Measurements from ENCODE around the gene RNPEPL1.

Gene RNPEPL1

DNA sequence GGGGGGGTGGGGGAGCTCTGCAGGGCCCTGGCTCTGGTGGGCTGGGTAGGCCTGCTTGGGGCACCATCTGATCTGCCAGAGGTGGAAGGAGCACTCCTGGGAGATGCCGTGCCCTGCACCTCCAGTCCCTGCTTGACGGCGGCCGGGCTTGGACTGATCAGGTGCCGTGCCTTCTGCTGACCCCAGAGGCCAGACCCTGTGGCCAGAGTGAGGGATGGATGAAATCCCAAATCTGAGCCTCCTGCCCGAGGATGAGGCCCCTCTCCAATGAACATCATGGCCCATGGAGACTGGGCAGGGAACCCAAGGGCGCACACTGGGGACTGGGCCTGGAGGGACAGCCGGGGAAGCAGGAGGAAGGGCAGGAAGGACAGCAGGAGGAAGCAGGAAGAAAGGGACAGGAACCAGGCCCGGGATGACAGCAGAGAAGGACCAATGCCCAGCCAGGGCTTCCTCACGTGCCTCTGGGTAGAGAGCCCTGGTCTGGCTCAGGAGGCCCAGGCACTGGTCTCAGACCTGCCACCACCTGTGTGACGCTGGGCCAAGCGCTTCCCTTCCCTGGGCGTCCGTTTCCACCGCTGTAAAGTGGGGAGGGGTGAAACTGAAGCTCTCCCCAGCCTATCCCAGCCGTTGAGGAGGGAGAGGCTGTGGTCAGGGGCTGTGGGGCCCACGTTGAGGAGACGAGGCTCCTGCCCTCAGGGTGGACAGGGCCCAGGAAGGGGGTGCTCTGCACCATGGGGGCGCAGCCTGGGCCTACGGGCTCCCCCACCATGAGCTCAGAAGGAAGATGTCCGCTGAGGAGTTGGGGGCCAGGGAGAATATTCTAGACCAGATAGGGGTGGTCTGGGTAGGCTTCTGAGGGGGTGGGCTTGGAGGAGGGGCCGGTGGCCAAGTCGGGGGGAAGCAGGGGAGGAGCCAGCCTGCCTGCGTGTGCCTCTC, 56.0 kb downstream of the RNPEPL1 start:
- H3K4me3 Mint-ChIP-seq: no peak overlapping the region
- H3K9me3 Mint-ChIP-seq: peaks cover 4% of the 10 kb centered on the region
- no peak overlapping the region for H3K27ac Mint-ChIP-seq
- peaks cover 10% of the 10 kb centered on the region for H3K27me3 Mint-ChIP-seq (ENCODE audit: low read depth, poor library complexity)
- TF ChIP-seq, protein P1, sequence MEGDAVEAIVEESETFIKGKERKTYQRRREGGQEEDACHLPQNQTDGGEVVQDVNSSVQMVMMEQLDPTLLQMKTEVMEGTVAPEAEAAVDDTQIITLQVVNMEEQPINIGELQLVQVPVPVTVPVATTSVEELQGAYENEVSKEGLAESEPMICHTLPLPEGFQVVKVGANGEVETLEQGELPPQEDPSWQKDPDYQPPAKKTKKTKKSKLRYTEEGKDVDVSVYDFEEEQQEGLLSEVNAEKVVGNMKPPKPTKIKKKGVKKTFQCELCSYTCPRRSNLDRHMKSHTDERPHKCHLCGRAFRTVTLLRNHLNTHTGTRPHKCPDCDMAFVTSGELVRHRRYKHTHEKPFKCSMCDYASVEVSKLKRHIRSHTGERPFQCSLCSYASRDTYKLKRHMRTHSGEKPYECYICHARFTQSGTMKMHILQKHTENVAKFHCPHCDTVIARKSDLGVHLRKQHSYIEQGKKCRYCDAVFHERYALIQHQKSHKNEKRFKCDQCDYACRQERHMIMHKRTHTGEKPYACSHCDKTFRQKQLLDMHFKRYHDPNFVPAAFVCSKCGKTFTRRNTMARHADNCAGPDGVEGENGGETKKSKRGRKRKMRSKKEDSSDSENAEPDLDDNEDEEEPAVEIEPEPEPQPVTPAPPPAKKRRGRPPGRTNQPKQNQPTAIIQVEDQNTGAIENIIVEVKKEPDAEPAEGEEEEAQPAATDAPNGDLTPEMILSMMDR (IDR thresholded peaks at IDR 0.05): no peak
- peaks cover 36% of the 10 kb centered on the region for H3K4me1 Mint-ChIP-seq
- no peaks in the 10 kb centered on the region for H3K36me3 Mint-ChIP-seq (ENCODE audit: low read depth)
- DNase-seq: no peak

DNA sequence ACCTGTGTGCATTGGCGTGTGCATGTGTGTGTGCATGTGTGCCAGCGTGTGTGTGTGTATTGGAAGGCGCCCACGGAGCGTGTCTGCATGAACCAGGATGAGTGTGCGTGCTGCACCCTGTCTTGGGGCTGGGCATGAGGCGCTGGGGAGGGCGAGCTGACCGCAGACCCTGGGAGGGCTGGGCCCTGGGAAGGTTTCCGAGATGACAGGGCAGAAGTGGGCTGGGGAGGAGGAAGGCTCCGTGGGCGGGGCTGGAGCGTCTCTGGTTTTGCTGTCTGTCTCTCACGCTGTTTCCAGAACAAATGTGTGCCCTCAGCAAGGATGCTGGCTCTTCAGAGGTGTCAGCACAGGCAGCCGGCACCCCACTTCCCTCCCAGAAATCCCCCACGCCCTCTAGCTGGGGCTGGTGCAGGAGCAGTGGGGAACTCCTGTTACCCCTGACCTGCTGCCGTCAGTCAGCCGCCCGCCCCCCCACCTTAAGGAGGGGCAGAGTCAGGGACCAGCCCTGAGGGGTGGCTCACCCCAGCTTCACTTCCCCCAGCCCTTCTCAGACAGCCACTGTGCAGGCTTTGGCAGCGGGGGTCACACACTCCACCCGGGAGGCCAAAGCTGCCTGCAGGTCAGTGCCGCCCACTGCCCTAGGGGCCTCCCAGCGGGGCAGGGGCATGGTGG, 56.8 kb downstream of the RNPEPL1 start, which contains the start of gene GPR35:
Gene GPR35, plus strand, starts transcription at position 531 of the 672 bp plus-strand sequence. CDS start 4,473 bp downstream, outside the sequence.
- TF ChIP-seq, protein P1 (IDR thresholded peaks at IDR 0.05): no peak
- H3K9me3 Mint-ChIP-seq: no peaks in the 10 kb centered on the region
- no peaks in the 10 kb centered on the region for H3K36me3 Mint-ChIP-seq (ENCODE audit: low read depth)
- H3K4me3 Mint-ChIP-seq: no peak within 1 kb of the TSS
- peaks cover 36% of the 10 kb centered on the region for H3K4me1 Mint-ChIP-seq
- peaks cover 10% of the 10 kb centered on the region for H3K27me3 Mint-ChIP-seq (ENCODE audit: low read depth, poor library complexity)
- no peak for DNase-seq
- peak within 1 kb of the TSS; percentile 51 for H3K27ac Mint-ChIP-seq

DNA sequence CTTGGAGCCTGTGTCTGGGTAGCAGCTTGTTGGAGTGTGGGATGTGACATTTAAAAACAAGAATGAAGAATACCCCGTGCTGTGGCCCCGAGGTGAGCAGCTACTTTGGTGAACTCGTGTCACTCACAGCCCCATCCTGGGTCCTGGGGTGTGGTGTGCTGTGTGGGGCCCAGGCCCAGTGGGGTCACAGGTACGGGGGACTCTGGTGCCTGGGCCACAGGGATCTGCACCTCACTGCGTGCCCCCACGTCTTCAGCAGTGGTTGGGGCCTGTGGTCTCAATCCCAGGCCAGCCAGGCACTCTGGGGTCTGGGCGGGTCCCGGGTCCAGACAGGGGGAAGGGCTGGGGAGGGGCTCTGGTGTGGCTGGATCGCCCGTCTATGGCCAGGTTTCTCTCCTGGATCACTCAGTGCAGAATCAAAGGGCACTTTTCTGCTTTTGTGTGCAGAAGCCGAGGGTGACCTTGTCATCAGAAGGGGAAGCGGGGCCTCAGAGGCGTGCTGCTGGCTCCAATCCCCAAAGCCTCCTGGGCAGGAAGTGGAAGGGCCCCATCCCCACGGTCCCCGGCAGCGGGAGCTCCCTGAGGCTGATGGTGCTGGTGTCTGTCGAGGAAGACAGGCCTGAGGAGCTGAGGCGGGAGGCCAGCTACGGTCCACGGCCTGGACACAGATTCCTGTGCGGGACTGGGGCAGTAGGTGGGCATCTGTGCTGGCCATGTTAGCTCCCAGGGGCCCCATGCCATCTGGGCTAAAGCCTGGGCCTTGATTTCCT, 58.4 kb downstream of the RNPEPL1 start:
- Mint-ChIP-seq H3K4me3 (no peak overlapping the region), H3K27me3 (ENCODE audit: low read depth, poor library complexity) (peaks cover 10% of the 10 kb centered on the region), H3K9me3 (peaks cover 2% of the 10 kb centered on the region), H3K27ac (peak overlapping the region; percentile 51), H3K36me3 (ENCODE audit: low read depth) (no peaks in the 10 kb centered on the region), H3K4me1 (peaks cover 31% of the 10 kb centered on the region)
- TF ChIP-seq, protein P1 (IDR thresholded peaks at IDR 0.05): no peak
- no peak for DNase-seq

DNA sequence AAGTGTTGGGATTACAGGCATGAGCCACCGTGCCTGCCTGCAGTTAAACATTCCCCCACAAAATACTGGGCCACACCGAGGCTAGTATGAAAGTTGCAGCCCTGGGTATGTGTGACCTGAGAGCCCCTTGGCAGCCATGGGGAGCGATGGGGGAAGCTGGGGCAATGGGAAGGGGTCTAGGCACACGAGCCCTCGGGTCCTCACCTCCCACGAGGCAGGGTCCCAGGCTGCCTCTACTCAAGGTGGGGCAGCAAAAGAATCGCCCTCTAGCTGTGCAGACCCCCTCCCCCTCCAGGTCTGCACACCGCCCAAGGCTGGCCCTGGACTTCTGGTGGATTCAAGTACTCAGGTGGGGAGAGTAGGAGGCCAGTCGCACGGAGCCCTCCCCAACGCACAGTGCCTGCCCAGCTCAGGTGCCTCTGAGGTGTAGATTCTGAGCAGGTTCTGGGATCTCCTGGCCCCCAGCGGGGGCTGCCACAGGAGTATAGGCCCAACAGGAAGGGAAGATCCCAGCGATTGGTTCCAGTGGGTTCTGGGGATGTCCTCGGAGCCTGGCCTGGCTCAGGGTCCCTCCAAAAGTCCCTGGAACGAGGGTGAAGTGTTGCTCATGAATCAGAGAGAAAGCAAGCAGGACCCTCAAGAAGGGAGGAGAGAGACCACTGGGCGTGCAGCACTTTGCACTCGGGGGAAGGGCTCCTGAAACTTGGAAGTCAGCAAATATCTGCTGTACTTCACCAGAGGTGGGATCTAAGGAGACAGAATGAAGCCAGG, 59.6 kb downstream of the RNPEPL1 start:
- Mint-ChIP-seq H3K4me3 (no peak overlapping the region), H3K4me1 (peaks cover 24% of the 10 kb centered on the region), H3K36me3 (ENCODE audit: low read depth) (no peaks in the 10 kb centered on the region), H3K27ac (no peak overlapping the region), H3K9me3 (peaks cover 14% of the 10 kb centered on the region), H3K27me3 (ENCODE audit: low read depth, poor library complexity) (peaks cover 9% of the 10 kb centered on the region)
- DNase-seq: no peak
- TF ChIP-seq, protein P1 (IDR thresholded peaks at IDR 0.05): no peak

DNA sequence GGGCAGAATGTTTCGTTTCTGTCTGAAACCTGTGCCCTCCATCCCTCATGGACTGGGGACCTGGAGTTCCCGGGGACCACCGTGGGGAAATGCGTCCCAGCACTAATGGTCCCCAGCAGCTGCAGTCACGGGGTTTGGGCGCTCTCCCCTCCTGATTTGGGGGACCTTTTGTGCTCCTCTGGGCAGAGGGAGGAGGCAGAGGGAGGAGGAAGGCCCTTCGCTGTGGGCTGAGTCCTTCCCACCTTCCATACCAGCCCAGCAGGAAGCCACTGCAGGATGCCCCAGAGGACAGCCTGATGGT, 60.2 kb downstream of the RNPEPL1 start:
- no peaks in the 10 kb centered on the region for H3K36me3 Mint-ChIP-seq (ENCODE audit: low read depth)
- peaks cover 24% of the 10 kb centered on the region for H3K4me1 Mint-ChIP-seq
- H3K4me3 Mint-ChIP-seq: no peak overlapping the region
- no peak for DNase-seq
- H3K9me3 Mint-ChIP-seq: peaks cover 20% of the 10 kb centered on the region
- H3K27me3 Mint-ChIP-seq (ENCODE audit: low read depth, poor library complexity): peaks cover 7% of the 10 kb centered on the region
- H3K27ac Mint-ChIP-seq: no peak overlapping the region
- TF ChIP-seq, protein P1 (IDR thresholded peaks at IDR 0.05): no peak

Measured in nephron progenitor cell (in vitro differentiated cells).